OCI-LY1 (cell line): ENCODE measurements around the gene NCR1.
A peak's percentile ranks its signal among the peaks of the same experiment; 100 is the strongest.
"Not testable (repeated sequence)": the region's sequence is repeated elsewhere in the genome, so short reads cannot be mapped to it uniquely, and the experiment has no call there.

Source experiments
- H2AFZ ChIP-seq: fragments of 200-600 bp; sonication (generic), shearing (Covaris generic); 2 replicates; pipeline ENCODE4 v1.6.0; 2014; ENCODE audit warnings: antibody characterized with exemption, mild to moderate bottlenecking, low read length
- H3F3A ChIP-seq: fragments of 200-600 bp; sonication (generic), shearing (Covaris generic); 2 replicates; pipeline ENCODE4 v1.6.0; 2014; ENCODE audit warnings: mild to moderate bottlenecking, antibody characterized with exemption, low read length, moderate library complexity; ENCODE audit not compliant: insufficient read depth
- H3K27ac ChIP-seq: fragments of 200-600 bp; sonication (generic); 2 replicates; pipeline ENCODE4 v1.5.1; 2014; ENCODE audit warnings: low read length, mixed run types, mild to moderate bottlenecking, low read depth; ENCODE audit not compliant: poor library complexity, severe bottlenecking
- H3K27me3 ChIP-seq: fragments of 200-600 bp; sonication (generic); 2 replicates; pipeline ENCODE4 v1.6.0; 2014; ENCODE audit warnings: antibody characterized with exemption, mild to moderate bottlenecking, low read length, moderate library complexity; ENCODE audit not compliant: insufficient read depth
- H3K36me3 ChIP-seq: fragments of 200-600 bp; sonication (generic); 2 replicates; pipeline ENCODE4 v1.6.1; 2014; ENCODE audit warnings: mild to moderate bottlenecking, antibody characterized with exemption, low read length, moderate library complexity, mixed read lengths; ENCODE audit not compliant: insufficient read depth
- H3K4me1 ChIP-seq: fragments of 200-600 bp; sonication (generic); 2 replicates; pipeline ENCODE4 v1.5.1; 2014; ENCODE audit warnings: mild to moderate bottlenecking, low read length, moderate library complexity; ENCODE audit not compliant: insufficient read depth, severe bottlenecking
- H3K4me2 ChIP-seq: fragments of 200-600 bp; sonication (generic), shearing (Covaris generic); 2 replicates; pipeline ENCODE4 v1.6.1; 2014; ENCODE audit warnings: low read length
- H3K4me3 ChIP-seq: fragments of 200-600 bp; sonication (generic); 2 replicates; pipeline ENCODE4 v1.5.1; 2014; ENCODE audit warnings: low read length, low read depth, mild to moderate bottlenecking, mixed read lengths; ENCODE audit not compliant: poor library complexity, severe bottlenecking
- H3K79me2 ChIP-seq: fragments of 200-600 bp; shearing (Covaris generic); 2 replicates; pipeline ENCODE4 v1.6.1; 2016; ENCODE audit warnings: mixed run types, low read length, mixed read lengths; ENCODE audit not compliant: insufficient read depth
- H3K9ac ChIP-seq: fragments of 200-600 bp; sonication (generic), shearing (Covaris generic); 2 replicates; pipeline ENCODE4 v1.6.1; 2014; ENCODE audit warnings: mild to moderate bottlenecking, low read length, mixed read lengths
- H3K9me2 ChIP-seq: fragments of 200-600 bp; sonication (generic), shearing (Covaris generic); 2 replicates; pipeline ENCODE4 v1.6.1; 2014; ENCODE audit warnings: low read depth, mild to moderate bottlenecking, low read length, mixed read lengths
- H3K9me3 ChIP-seq: fragments of 200-600 bp; shearing (Covaris generic); 2 replicates; pipeline ENCODE4 v1.6.1; 2014; ENCODE audit warnings: low read length, mixed read lengths
- H4K20me1 ChIP-seq: fragments of 200-600 bp; sonication (generic), shearing (Covaris generic); 2 replicates; pipeline ENCODE4 v1.6.0; 2016; ENCODE audit warnings: mild to moderate bottlenecking, low read length; ENCODE audit not compliant: insufficient read depth
- CTCF ChIP-seq: fragments of 200-600 bp; sonication (generic), shearing (Covaris generic); IDR thresholded peaks from 2 replicates; pipeline ENCODE4 v1.5.1; 2017; ENCODE audit warnings: mild to moderate bottlenecking, antibody characterized with exemption, low read length, moderate library complexity, mixed read lengths
- EZH2 ChIP-seq: fragments of 200-600 bp; sonication (generic), shearing (Covaris generic); IDR thresholded peaks from 2 replicates; pipeline ENCODE4 v1.8.0; 2017; ENCODE audit warnings: borderline replicate concordance, mixed run types, mild to moderate bottlenecking, antibody characterized with exemption, low read length, moderate library complexity, mixed read lengths

NCR1 gene

GRCh38 chr19:54938906-54939305 is 33.0 kb downstream of the NCR1 start:
- peak overlapping the region; percentile 57 for H3K4me2 ChIP-seq
- H4K20me1 ChIP-seq: no peaks in the 10 kb centered on the region
- H3K4me3 ChIP-seq: peak overlapping the region; percentile 55
- H3F3A ChIP-seq: no peaks in the 10 kb centered on the region
- H3K9me3 ChIP-seq: peaks cover 5% of the 10 kb centered on the region
- H3K4me1 ChIP-seq: peaks cover 49% of the 10 kb centered on the region
- peak overlapping the region; percentile 79 for H3K27ac ChIP-seq
- no peak overlapping the region for H2AFZ ChIP-seq
- H3K27me3 ChIP-seq: no peaks in the 10 kb centered on the region
- peak overlapping the region; percentile 13; the same call in 1 of the 2 replicates for H3K9ac ChIP-seq
- TF ChIP-seq CTCF (no peak), EZH2 (no peak)
- H3K9me2 ChIP-seq: no peaks in the 10 kb centered on the region
- H3K79me2 ChIP-seq: no peaks in the 10 kb centered on the region
- H3K36me3 ChIP-seq: peaks cover 35% of the 10 kb centered on the region

- H2AFZ ChIP-seq, H3K9me2 ChIP-seq, H3K9me3 ChIP-seq, H3K9ac ChIP-seq, H3K27me3 ChIP-seq, H3K79me2 ChIP-seq, H4K20me1 ChIP-seq, H3F3A ChIP-seq, H3K4me2 ChIP-seq: not testable (repeated sequence)
- H3K4me3 ChIP-seq: peak overlapping the region; percentile 55
- peaks cover 28% of the 10 kb centered on the region for H3K36me3 ChIP-seq
- peaks cover 49% of the 10 kb centered on the region for H3K4me1 ChIP-seq
- H3K27ac ChIP-seq: peak overlapping the region; percentile 79
Measured at GRCh38 chr19:54939538-54939937, 33.6 kb downstream of the NCR1 start.

GRCh38 chr19:54943772-54944361 is 37.9 kb downstream of the NCR1 start:
- not testable (repeated sequence) for H4K20me1 ChIP-seq, H3K36me3 ChIP-seq, H3K79me2 ChIP-seq, H2AFZ ChIP-seq, H3K9me3 ChIP-seq, H3F3A ChIP-seq, H3K9ac ChIP-seq, H3K27me3 ChIP-seq, H3K4me3 ChIP-seq, H3K9me2 ChIP-seq, H3K4me2 ChIP-seq
- peak overlapping the region; percentile 62 for H3K27ac ChIP-seq
- H3K4me1 ChIP-seq: peaks cover 23% of the 10 kb centered on the region

GRCh38 chr19:54947381-54947780 is 41.4 kb downstream of the NCR1 start, which contains the start of gene NLRP7:
TSS of gene NLRP7 (minus strand) at chr19:54947530.
- Histone ChIP-seq H4K20me1 (no peaks in the 10 kb centered on the region), H3K4me3 (no peak within 1 kb of the TSS), H3K27me3 (no peaks in the 10 kb centered on the region), H3K27ac (peak within 1 kb of the TSS; percentile 96), H3K9me3 (no peaks in the 10 kb centered on the region), H3K4me1 (peaks cover 48% of the 10 kb centered on the region), H3K9me2 (no peaks in the 10 kb centered on the region), H3F3A (no peaks in the 10 kb centered on the region), H3K4me2 (no peak within 1 kb of the TSS), H3K36me3 (no peaks in the 10 kb centered on the region), H3K9ac (no peak within 1 kb of the TSS), H2AFZ (no peak within 1 kb of the TSS), H3K79me2 (no peaks in the 10 kb centered on the region)
- TF ChIP-seq EZH2: no peak
- TF ChIP-seq CTCF: no peak
